Loucy (cell line): Measurements from ENCODE around the gene BCDIN3D.

Source experiments
- H2AFZ ChIP-seq: fragments of 200-600 bp; sonication (generic); 2 replicates; pipeline ENCODE4 v1.6.0; 2016; ENCODE audit warnings: antibody characterized with exemption, mild to moderate bottlenecking, low read length, moderate library complexity
- H3F3A ChIP-seq: fragments of 200-600 bp; 2 replicates; pipeline ENCODE4 v1.6.0; 2016; ENCODE audit warnings: antibody characterized with exemption, low read depth, mild to moderate bottlenecking
- H3K27me3 ChIP-seq: fragments of 200-600 bp; sonication (generic); 2 replicates; pipeline ENCODE4 v1.6.1; 2014; ENCODE audit warnings: low read length, mild to moderate bottlenecking; ENCODE audit not compliant: insufficient read depth, poor library complexity, severe bottlenecking
- H3K36me3 ChIP-seq: fragments of 200-600 bp; sonication (generic); 2 replicates; pipeline ENCODE4 v1.6.1; 2016; ENCODE audit warnings: low read length; ENCODE audit not compliant: insufficient read depth
- H3K4me1 ChIP-seq: fragments of 200-600 bp; sonication (generic); 2 replicates; pipeline ENCODE4 v1.5.1; 2014; ENCODE audit warnings: low read length, mild to moderate bottlenecking; ENCODE audit not compliant: insufficient read depth, poor library complexity, severe bottlenecking
- H3K4me2 ChIP-seq: fragments of 200-600 bp; sonication (generic); 2 replicates; pipeline ENCODE4 v1.6.0; 2014; ENCODE audit warnings: antibody characterized with exemption, low read length, low read depth, mild to moderate bottlenecking; ENCODE audit not compliant: poor library complexity, severe bottlenecking
- H3K4me3 ChIP-seq: fragments of 200-600 bp; sonication (generic); 2 replicates; pipeline ENCODE4 v1.5.1; 2014; ENCODE audit warnings: low read length, mild to moderate bottlenecking, mixed read lengths; ENCODE audit not compliant: poor library complexity, severe bottlenecking
- H3K79me2 ChIP-seq: fragments of 200-600 bp; sonication (generic); 2 replicates; pipeline ENCODE4 v1.6.1; 2014; ENCODE audit warnings: low read length; ENCODE audit not compliant: insufficient read depth
- H3K9ac ChIP-seq: fragments of 200-600 bp; sonication (generic); 2 replicates; pipeline ENCODE4 v1.6.0; 2014; ENCODE audit warnings: mild to moderate bottlenecking, low read depth, low read length, moderate library complexity; ENCODE audit not compliant: poor library complexity, severe bottlenecking
- H3K9me2 ChIP-seq: fragments of 200-600 bp; sonication (generic); replicated peaks from 2 replicates; pipeline ENCODE4 v1.6.1; 2016; ENCODE audit warnings: low read depth, low read length, mixed read lengths
- H3K9me3 ChIP-seq: fragments of 200-600 bp; sonication (generic); 2 replicates; pipeline ENCODE4 v1.6.1; 2014; ENCODE audit warnings: mild to moderate bottlenecking, antibody characterized with exemption, low read length, low read depth; ENCODE audit not compliant: insufficient read depth
- H4K20me1 ChIP-seq: fragments of 200-600 bp; sonication (generic); 2 replicates; pipeline ENCODE4 v1.6.0; 2014; ENCODE audit warnings: antibody characterized with exemption, low read length, mild to moderate bottlenecking; ENCODE audit not compliant: insufficient read depth, poor library complexity, severe bottlenecking
- EZH2phosphoT487 ChIP-seq: fragments of 200-600 bp; IDR thresholded peaks from 2 replicates; pipeline ENCODE4 v1.6.1; 2018; ENCODE audit warnings: antibody characterized with exemption, mild to moderate bottlenecking, moderate library complexity, borderline replicate concordance
- TF ChIP-seq, protein P1 (sequence below): fragments of 200-600 bp; sonication (generic); conservative IDR thresholded peaks from 2 replicates; pipeline ENCODE4 v1.5.1; 2014; ENCODE audit warnings: mild to moderate bottlenecking, antibody characterized with exemption, low read length

The BCDIN3D gene

DNA sequence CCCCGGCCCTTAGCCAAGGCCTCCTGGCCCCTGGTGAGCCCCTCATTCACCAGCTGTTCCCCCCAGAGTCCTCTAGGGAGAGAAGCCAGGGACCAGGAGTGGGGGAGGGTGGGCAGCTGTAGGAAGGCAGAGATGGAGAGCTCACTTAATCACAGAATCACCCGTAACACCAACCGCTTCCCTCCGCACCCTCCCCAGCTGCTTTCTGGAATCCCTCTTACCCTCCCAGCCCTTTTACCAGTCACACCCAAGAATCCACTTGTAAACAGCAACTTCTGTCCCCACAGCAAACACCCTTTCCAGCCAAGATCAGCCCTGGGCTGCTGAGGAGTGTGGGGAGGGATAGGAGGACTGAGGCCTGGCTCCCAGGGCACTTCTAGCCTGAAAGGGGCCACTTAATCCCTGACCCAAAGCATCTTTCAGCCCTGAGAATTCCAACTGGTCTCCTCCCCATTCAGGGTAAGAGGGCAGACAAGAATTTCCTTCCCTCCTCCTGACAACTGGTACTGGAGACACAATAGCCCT lies 33.5 kb downstream of the BCDIN3D start:
- Histone ChIP-seq H3K9me3 (no peaks in the 10 kb centered on the region), H3K4me3 (no peak overlapping the region), H3K79me2 (peaks cover 6% of the 10 kb centered on the region; the same call in 1 of the 2 replicates), H3K36me3 (peaks cover 14% of the 10 kb centered on the region; the same call in 1 of the 2 replicates), H3K4me2 (no peak overlapping the region), H3F3A (no peaks in the 10 kb centered on the region), H2AFZ (no peak overlapping the region), H4K20me1 (no peaks in the 10 kb centered on the region), H3K9me2 (no peaks in the 10 kb centered on the region), H3K4me1 (peaks cover 11% of the 10 kb centered on the region), H3K27me3 (no peaks in the 10 kb centered on the region), H3K9ac (no peak overlapping the region)
- no peak for TF ChIP-seq EZH2phosphoT487
- TF ChIP-seq, protein P1, sequence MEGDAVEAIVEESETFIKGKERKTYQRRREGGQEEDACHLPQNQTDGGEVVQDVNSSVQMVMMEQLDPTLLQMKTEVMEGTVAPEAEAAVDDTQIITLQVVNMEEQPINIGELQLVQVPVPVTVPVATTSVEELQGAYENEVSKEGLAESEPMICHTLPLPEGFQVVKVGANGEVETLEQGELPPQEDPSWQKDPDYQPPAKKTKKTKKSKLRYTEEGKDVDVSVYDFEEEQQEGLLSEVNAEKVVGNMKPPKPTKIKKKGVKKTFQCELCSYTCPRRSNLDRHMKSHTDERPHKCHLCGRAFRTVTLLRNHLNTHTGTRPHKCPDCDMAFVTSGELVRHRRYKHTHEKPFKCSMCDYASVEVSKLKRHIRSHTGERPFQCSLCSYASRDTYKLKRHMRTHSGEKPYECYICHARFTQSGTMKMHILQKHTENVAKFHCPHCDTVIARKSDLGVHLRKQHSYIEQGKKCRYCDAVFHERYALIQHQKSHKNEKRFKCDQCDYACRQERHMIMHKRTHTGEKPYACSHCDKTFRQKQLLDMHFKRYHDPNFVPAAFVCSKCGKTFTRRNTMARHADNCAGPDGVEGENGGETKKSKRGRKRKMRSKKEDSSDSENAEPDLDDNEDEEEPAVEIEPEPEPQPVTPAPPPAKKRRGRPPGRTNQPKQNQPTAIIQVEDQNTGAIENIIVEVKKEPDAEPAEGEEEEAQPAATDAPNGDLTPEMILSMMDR = no peak

DNA sequence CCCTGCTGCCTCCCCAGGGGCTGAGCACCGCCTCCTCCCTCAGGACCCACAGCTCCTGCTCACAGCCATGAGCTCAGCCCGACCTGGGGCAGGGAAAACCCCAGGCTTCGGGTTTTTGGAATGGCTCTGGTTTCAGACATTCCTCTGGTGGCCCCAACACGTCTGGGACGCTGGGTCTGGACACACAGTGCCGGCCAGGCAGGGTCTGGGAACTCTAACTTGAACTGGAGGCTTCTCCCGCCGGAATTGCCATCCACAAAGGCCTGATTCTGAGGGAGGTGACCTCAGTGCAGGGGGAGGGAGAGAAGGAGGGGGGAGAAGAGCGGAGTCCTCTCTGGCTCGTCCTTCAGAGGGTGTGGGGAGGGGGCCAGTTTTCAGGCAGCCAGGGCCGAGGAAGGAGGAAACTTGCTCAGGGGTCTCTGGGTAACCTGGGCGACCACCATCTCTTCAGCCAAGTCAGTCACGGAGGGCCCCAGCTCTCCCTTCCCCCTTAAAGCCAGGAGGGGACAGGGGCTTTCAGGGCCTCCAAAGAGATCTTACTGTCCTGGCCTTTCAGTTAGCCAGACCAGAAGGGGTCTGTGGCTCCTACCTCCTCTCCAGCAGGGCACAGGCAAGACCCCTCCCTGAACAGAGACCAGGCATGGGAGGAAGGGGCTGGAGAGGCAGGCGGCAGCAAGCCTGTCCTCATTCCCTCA lies 34.1 kb downstream of the BCDIN3D start:
- peaks cover 11% of the 10 kb centered on the region for H3K4me1 ChIP-seq
- no peak overlapping the region for H3K4me3 ChIP-seq
- no peaks in the 10 kb centered on the region for H4K20me1 ChIP-seq
- TF ChIP-seq EZH2phosphoT487 = no peak
- TF ChIP-seq, protein P1 = no peak
- H3K9me2 ChIP-seq = no peaks in the 10 kb centered on the region
- H3K4me2 ChIP-seq = no peak overlapping the region
- no peaks in the 10 kb centered on the region for H3F3A ChIP-seq
- H3K9ac ChIP-seq = no peak overlapping the region
- no peak overlapping the region for H2AFZ ChIP-seq
- H3K79me2 ChIP-seq = peaks cover 6% of the 10 kb centered on the region; the same call in 1 of the 2 replicates
- H3K9me3 ChIP-seq = no peaks in the 10 kb centered on the region
- H3K27me3 ChIP-seq = no peaks in the 10 kb centered on the region
- H3K36me3 ChIP-seq = peaks cover 20% of the 10 kb centered on the region; the same call in 1 of the 2 replicates

DNA sequence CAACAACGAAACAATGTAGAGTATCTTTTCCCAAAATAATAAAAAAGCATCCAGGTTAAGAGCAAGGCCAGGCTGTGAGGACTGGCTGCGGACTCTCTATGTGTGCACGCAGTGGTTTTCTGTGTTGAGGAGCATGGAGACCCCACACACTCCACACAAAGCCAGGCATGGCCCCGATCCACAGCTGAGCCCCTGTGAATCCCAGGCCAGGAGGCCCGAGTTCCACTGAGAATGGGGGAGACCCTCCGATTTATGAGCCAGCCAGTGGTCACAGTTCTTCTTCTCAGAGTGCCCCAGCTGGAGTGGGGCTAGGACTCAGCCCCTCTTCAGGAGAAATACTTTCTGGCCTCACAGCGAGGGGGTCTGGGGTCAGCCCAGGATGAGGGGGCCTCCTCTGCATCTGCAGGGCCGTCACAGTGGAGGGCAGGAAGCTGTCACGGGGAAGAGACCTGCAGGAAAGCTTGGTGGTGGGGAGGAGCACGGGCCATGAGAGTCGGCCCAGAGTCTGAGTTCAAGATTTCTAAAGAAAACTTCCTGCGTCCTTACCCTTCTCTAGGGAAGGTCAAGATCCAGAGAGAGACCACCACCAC lies 34.8 kb downstream of the BCDIN3D start:
- Histone ChIP-seq H3K9ac (no peak overlapping the region), H3K4me1 (peaks cover 11% of the 10 kb centered on the region), H3K36me3 (peaks cover 25% of the 10 kb centered on the region; the same call in 1 of the 2 replicates), H3K79me2 (peaks cover 6% of the 10 kb centered on the region; the same call in 1 of the 2 replicates), H3K27me3 (no peaks in the 10 kb centered on the region), H4K20me1 (no peaks in the 10 kb centered on the region), H3K4me3 (no peak overlapping the region), H3K4me2 (no peak overlapping the region), H3F3A (no peaks in the 10 kb centered on the region), H3K9me3 (no peaks in the 10 kb centered on the region), H2AFZ (no peak overlapping the region), H3K9me2 (no peaks in the 10 kb centered on the region)
- TF ChIP-seq, protein P1 = no peak
- TF ChIP-seq EZH2phosphoT487 = no peak
